ENCODE data around the gene HPSE2.

The HPSE2 gene

DNA sequence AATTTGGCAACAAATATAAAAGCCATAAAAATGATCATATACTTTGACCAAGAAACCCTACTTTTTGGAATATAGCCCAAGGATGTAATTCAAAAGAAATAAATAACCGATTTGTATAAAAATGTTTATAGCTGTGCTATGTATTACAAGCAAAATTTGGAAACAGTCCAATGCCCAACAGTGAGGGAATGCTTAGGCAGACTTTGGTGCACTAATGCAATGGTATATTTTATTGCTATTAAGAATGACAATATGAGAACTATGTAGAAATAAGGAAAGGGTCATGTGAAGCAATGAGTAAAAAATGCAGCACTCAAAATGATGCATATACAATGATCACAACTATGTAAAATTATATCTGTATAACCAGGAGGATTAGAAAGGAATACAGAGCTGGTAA lies 515.1 kb downstream of the HPSE2 start:
- H3K27ac ChIP-seq (ENCODE audit: low read length): no peak overlapping the region
- H3K9ac ChIP-seq (ENCODE audit: low read length): no peak overlapping the region
- H3K36me3 ChIP-seq (ENCODE audit: control insufficient read depth, low read depth, low read length): no peaks in the 10 kb centered on the region
- H3K27me3 ChIP-seq (ENCODE audit: control insufficient read depth, insufficient read depth, low read length): no peaks in the 10 kb centered on the region
- H3K9me3 ChIP-seq (ENCODE audit: control insufficient read depth, low read depth, low read length): no peaks in the 10 kb centered on the region
- no peaks in the 10 kb centered on the region for H3K4me1 ChIP-seq (ENCODE audit: control insufficient read depth, low read depth, low read length)
- no peak overlapping the region for H3K4me3 ChIP-seq (ENCODE audit: low read length)

DNA sequence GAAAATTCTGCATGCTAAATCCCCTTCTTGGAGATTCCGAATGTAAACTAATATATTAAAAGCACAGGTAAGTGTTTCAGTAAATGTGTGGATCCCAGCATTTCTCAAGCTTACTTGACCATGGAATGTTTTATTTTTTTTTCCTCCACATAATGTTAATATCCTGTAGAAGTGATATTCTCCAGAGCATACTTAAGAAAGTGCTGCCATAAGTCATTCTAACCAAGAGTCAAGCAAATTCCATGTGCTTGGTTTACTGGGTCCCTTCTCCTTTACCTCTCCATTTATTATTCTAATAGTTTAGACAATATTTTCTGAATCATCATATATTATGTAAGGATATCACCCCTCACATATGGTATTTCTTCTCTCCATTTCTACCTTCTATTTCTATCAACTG lies 522.1 kb downstream of the HPSE2 start:
- H3K9ac ChIP-seq (ENCODE audit: low read length): no peak overlapping the region
- H3K4me3 ChIP-seq (ENCODE audit: low read length): no peak overlapping the region

GRCh38 chr10:98696516-98696915 lies 539.1 kb downstream of the HPSE2 start:
- Histone ChIP-seq H3K4me3 (ENCODE audit: low read length) (no peak overlapping the region), H3K27me3 (ENCODE audit: control insufficient read depth, insufficient read depth, low read length) (no peaks in the 10 kb centered on the region), H3K36me3 (ENCODE audit: control insufficient read depth, low read depth, low read length) (no peaks in the 10 kb centered on the region), H3K9ac (ENCODE audit: low read length) (no peak overlapping the region), H3K9me3 (ENCODE audit: control insufficient read depth, low read depth, low read length) (no peaks in the 10 kb centered on the region), H3K27ac (ENCODE audit: low read length) (no peak overlapping the region), H3K4me1 (ENCODE audit: control insufficient read depth, low read depth, low read length) (no peaks in the 10 kb centered on the region)

More for the DNA sequence above, 522.1 kb downstream of the HPSE2 start:
- no peak overlapping the region for H3K27ac ChIP-seq (ENCODE audit: low read length)
- no peaks in the 10 kb centered on the region for H3K36me3 ChIP-seq (ENCODE audit: control insufficient read depth, low read depth, low read length)
- H3K4me1 ChIP-seq (ENCODE audit: control insufficient read depth, low read depth, low read length): no peaks in the 10 kb centered on the region
- H3K9me3 ChIP-seq (ENCODE audit: control insufficient read depth, low read depth, low read length): no peaks in the 10 kb centered on the region
- no peaks in the 10 kb centered on the region for H3K27me3 ChIP-seq (ENCODE audit: control insufficient read depth, insufficient read depth, low read length)

GRCh38 chr10:98694883-98695282 lies 540.8 kb downstream of the HPSE2 start:
- Histone ChIP-seq H3K4me3 (ENCODE audit: low read length) (no peak overlapping the region), H3K9me3 (ENCODE audit: control insufficient read depth, low read depth, low read length) (no peaks in the 10 kb centered on the region), H3K4me1 (ENCODE audit: control insufficient read depth, low read depth, low read length) (no peaks in the 10 kb centered on the region), H3K9ac (ENCODE audit: low read length) (no peak overlapping the region), H3K36me3 (ENCODE audit: control insufficient read depth, low read depth, low read length) (no peaks in the 10 kb centered on the region), H3K27ac (ENCODE audit: low read length) (no peak overlapping the region), H3K27me3 (ENCODE audit: control insufficient read depth, insufficient read depth, low read length) (no peaks in the 10 kb centered on the region)

DNA sequence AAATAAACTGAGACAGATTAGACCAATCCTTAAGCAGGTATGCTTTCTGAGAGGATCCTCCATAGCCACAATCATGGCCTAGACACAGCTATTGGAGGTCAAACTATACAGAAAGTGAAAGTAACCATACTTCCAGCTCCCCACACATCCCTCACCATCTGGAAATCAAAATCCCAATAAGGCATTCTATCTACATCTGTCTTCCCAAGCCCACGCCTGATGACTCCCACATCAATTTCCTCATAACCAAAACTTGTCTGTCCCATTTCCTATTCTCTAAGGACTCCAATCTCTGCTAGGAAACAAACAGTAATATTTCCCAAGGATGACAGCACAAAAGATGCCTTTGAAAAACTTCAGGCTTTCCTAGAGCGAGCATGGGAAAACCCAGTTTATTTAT lies 541.6 kb downstream of the HPSE2 start:
- Histone ChIP-seq H3K9ac (ENCODE audit: low read length) (no peak overlapping the region), H3K27me3 (ENCODE audit: control insufficient read depth, insufficient read depth, low read length) (no peaks in the 10 kb centered on the region), H3K36me3 (ENCODE audit: control insufficient read depth, low read depth, low read length) (no peaks in the 10 kb centered on the region), H3K4me3 (ENCODE audit: low read length) (no peak overlapping the region), H3K9me3 (ENCODE audit: control insufficient read depth, low read depth, low read length) (no peaks in the 10 kb centered on the region), H3K4me1 (ENCODE audit: control insufficient read depth, low read depth, low read length) (no peaks in the 10 kb centered on the region), H3K27ac (ENCODE audit: low read length) (no peak overlapping the region)

GRCh38 chr10:98687685-98688084 lies 548.0 kb downstream of the HPSE2 start:
- Histone ChIP-seq H3K27me3 (ENCODE audit: control insufficient read depth, insufficient read depth, low read length) (no peaks in the 10 kb centered on the region), H3K27ac (ENCODE audit: low read length) (no peak overlapping the region), H3K36me3 (ENCODE audit: control insufficient read depth, low read depth, low read length) (no peaks in the 10 kb centered on the region), H3K4me3 (ENCODE audit: low read length) (no peak overlapping the region), H3K4me1 (ENCODE audit: control insufficient read depth, low read depth, low read length) (no peaks in the 10 kb centered on the region), H3K9me3 (ENCODE audit: control insufficient read depth, low read depth, low read length) (peaks cover 11% of the 10 kb centered on the region), H3K9ac (ENCODE audit: low read length) (no peak overlapping the region)

DNA sequence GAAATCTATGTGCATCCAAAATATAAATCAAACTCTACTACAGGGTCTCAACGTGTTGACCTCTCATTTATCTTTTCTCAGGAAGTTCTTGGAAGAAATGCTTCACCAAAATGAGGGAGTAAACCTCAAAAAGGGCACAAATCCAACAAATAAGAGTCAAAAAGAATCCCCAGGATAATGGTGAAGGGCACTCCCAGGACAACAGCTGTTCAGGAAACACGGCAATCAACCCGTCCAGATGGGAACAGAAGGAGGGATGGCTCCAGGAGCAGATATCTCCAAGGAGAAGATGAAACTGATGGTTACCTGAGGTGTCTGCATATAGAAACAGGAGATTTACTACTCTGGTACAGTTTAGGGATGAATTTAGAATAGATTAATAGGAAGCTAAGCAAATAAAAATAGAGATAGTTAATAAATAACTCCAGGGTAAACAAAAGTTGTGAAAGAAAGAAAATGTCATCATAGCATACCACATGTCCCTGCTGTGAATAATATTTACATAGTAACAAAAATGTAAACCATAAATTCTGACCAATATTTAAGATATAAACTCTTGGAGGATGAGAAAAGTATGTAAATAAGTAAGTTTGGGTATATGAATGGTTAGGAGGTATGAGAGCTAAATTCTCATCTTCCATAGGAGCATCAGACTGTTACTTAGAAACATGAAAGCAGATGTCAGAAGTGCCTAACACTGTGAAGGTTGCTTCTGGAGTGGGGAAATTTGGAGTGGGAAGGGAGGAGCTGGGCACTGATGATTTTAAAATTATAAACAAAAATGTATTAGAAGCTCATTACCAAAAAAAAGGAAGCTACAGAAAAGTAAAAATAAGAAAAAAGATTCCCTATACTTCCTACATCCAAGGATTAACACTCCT lies 551.4 kb downstream of the HPSE2 start:
- no peak overlapping the region for H3K27ac ChIP-seq (ENCODE audit: low read length)
- H3K4me1 ChIP-seq (ENCODE audit: control insufficient read depth, low read depth, low read length): no peaks in the 10 kb centered on the region
- H3K27me3 ChIP-seq (ENCODE audit: control insufficient read depth, insufficient read depth, low read length): no peaks in the 10 kb centered on the region
- no peak overlapping the region for H3K9ac ChIP-seq (ENCODE audit: low read length)
- no peaks in the 10 kb centered on the region for H3K36me3 ChIP-seq (ENCODE audit: control insufficient read depth, low read depth, low read length)
- H3K9me3 ChIP-seq (ENCODE audit: control insufficient read depth, low read depth, low read length): peaks cover 11% of the 10 kb centered on the region
- H3K4me3 ChIP-seq (ENCODE audit: low read length): no peak overlapping the region

GRCh38 chr10:98676895-98677294 lies 558.8 kb downstream of the HPSE2 start:
- Histone ChIP-seq H3K9me3 (ENCODE audit: control insufficient read depth, low read depth, low read length) (no peaks in the 10 kb centered on the region), H3K27ac (ENCODE audit: low read length) (no peak overlapping the region), H3K4me3 (ENCODE audit: low read length) (no peak overlapping the region), H3K27me3 (ENCODE audit: control insufficient read depth, insufficient read depth, low read length) (no peaks in the 10 kb centered on the region), H3K9ac (ENCODE audit: low read length) (no peak overlapping the region), H3K36me3 (ENCODE audit: control insufficient read depth, low read depth, low read length) (no peaks in the 10 kb centered on the region), H3K4me1 (ENCODE audit: control insufficient read depth, low read depth, low read length) (no peaks in the 10 kb centered on the region)

GRCh38 chr10:98675902-98676301 lies 559.8 kb downstream of the HPSE2 start:
- H3K36me3 ChIP-seq (ENCODE audit: control insufficient read depth, low read depth, low read length): no peaks in the 10 kb centered on the region
- peaks cover 9% of the 10 kb centered on the region for H3K4me1 ChIP-seq (ENCODE audit: control insufficient read depth, low read depth, low read length)
- H3K4me3 ChIP-seq (ENCODE audit: low read length): no peak overlapping the region
- H3K9me3 ChIP-seq (ENCODE audit: control insufficient read depth, low read depth, low read length): peaks cover 5% of the 10 kb centered on the region
- no peak overlapping the region for H3K27ac ChIP-seq (ENCODE audit: low read length)
- H3K9ac ChIP-seq (ENCODE audit: low read length): no peak overlapping the region
- no peaks in the 10 kb centered on the region for H3K27me3 ChIP-seq (ENCODE audit: control insufficient read depth, insufficient read depth, low read length)

GRCh38 chr10:98673171-98673782 lies 562.4 kb downstream of the HPSE2 start:
- no peaks in the 10 kb centered on the region for H3K27me3 ChIP-seq (ENCODE audit: control insufficient read depth, insufficient read depth, low read length)
- no peak overlapping the region for H3K27ac ChIP-seq (ENCODE audit: low read length)
- H3K36me3 ChIP-seq (ENCODE audit: control insufficient read depth, low read depth, low read length): no peaks in the 10 kb centered on the region
- peaks cover 9% of the 10 kb centered on the region for H3K4me1 ChIP-seq (ENCODE audit: control insufficient read depth, low read depth, low read length)
- H3K9ac ChIP-seq (ENCODE audit: low read length): no peak overlapping the region
- H3K9me3 ChIP-seq (ENCODE audit: control insufficient read depth, low read depth, low read length): peaks cover 5% of the 10 kb centered on the region
- no peak overlapping the region for H3K4me3 ChIP-seq (ENCODE audit: low read length)

DNA sequence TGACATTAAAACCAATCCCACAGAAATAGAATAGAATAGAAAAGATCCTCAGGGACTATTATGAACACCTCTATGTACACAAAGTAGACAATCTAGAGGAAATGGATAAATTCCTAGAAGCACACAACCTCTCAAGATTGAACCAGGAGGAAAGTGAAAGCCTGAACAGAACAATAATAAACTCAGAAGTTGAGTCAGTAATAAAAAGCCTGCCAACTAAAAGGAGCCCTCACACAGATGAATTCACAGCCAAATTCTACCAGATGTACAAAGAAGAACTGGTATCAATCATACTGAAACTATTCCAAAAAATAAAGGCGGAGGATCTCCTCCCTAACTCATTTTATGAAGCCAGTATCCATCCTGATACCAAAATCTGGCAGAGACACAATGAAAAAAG lies 568.6 kb downstream of the HPSE2 start:
- H3K27ac ChIP-seq (ENCODE audit: low read length): no peak overlapping the region
- H3K4me1 ChIP-seq (ENCODE audit: control insufficient read depth, low read depth, low read length): peaks cover 9% of the 10 kb centered on the region
- H3K36me3 ChIP-seq (ENCODE audit: control insufficient read depth, low read depth, low read length): no peaks in the 10 kb centered on the region
- H3K27me3 ChIP-seq (ENCODE audit: control insufficient read depth, insufficient read depth, low read length): no peaks in the 10 kb centered on the region
- peaks cover 13% of the 10 kb centered on the region for H3K9me3 ChIP-seq (ENCODE audit: control insufficient read depth, low read depth, low read length)
- H3K4me3 ChIP-seq (ENCODE audit: low read length): no peak overlapping the region
- no peak overlapping the region for H3K9ac ChIP-seq (ENCODE audit: low read length)

DNA sequence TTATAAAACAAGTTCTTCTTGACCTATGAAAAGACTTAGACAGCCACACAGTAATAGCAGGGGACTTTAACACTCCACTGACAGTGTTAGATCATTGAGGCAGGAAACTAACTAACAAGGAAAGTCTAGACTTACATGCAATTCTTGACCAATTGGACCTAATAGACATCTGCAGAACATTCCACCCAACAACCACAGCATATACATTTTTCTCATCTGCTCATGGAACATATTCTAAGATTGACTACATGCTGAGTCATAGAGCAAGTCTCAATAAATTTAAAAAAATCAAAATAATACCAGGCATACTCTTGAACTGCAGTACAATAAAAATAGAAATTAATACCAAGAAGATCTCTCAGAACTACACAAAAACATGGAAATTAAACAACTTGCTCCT lies 569.4 kb downstream of the HPSE2 start:
- H3K4me3 ChIP-seq (ENCODE audit: low read length): no peak overlapping the region
- peaks cover 4% of the 10 kb centered on the region for H3K4me1 ChIP-seq (ENCODE audit: control insufficient read depth, low read depth, low read length)
- no peak overlapping the region for H3K9ac ChIP-seq (ENCODE audit: low read length)
- H3K9me3 ChIP-seq (ENCODE audit: control insufficient read depth, low read depth, low read length): peaks cover 12% of the 10 kb centered on the region
- no peaks in the 10 kb centered on the region for H3K27me3 ChIP-seq (ENCODE audit: control insufficient read depth, insufficient read depth, low read length)
- no peak overlapping the region for H3K27ac ChIP-seq (ENCODE audit: low read length)
- H3K36me3 ChIP-seq (ENCODE audit: control insufficient read depth, low read depth, low read length): no peaks in the 10 kb centered on the region

Data from iPS-18a (cell line).